Activated CD4-positive, CD25-positive, alpha-beta regulatory T cell treated with anti-CD3 and anti-CD28 coated beads, Interleukin-2, amount 50 U/mL, for 16 hours (primary cell): Measurements from ENCODE around the gene SOAT2.
A peak's percentile ranks its signal among the peaks of the same experiment; 100 is the strongest.
"Not testable (repeated sequence)": the region's sequence is repeated elsewhere in the genome, so short reads cannot be mapped to it uniquely, and the experiment has no call there.

Experiments used
- DNase-seq: peaks from one replicate; pipeline ENCODE4 v3.0.0-alpha.2; 2020; ENCODE audit warnings: low read depth, low spot score

Gene SOAT2

GRCh38 chr12:53079226-53080117, 23.8 kb upstream of the SOAT2 start, which contains the start of gene SPRYD3:
SPRYD3 (minus strand) TSS chr12:53079390; CDS start chr12:53079333, 57 bp downstream.
- DNase-seq = peak; percentile 93

GRCh38 chr12:53082637-53083175, 20.6 kb upstream of the SOAT2 start:
- no peak for DNase-seq

GRCh38 chr12:53086361-53086760, 16.9 kb upstream of the SOAT2 start:
- DNase-seq = no peak

- no peak for DNase-seq
Measured at GRCh38 chr12:53090105-53090504, 13.2 kb upstream of the SOAT2 start.

- DNase-seq = no peak
Measured at GRCh38 chr12:53090554-53090953, 12.7 kb upstream of the SOAT2 start.

- DNase-seq = no peak
Measured at GRCh38 chr12:53091756-53092155, 11.5 kb upstream of the SOAT2 start.

- DNase-seq = no peak
Measured at GRCh38 chr12:53093777-53094393, 9.4 kb upstream of the SOAT2 start.

GRCh38 chr12:53094394-53094787, 8.9 kb upstream of the SOAT2 start:
- no peak for DNase-seq

- DNase-seq = not testable (repeated sequence)
Measured at GRCh38 chr12:53094796-53095595, 8.3 kb upstream of the SOAT2 start.

DNA sequence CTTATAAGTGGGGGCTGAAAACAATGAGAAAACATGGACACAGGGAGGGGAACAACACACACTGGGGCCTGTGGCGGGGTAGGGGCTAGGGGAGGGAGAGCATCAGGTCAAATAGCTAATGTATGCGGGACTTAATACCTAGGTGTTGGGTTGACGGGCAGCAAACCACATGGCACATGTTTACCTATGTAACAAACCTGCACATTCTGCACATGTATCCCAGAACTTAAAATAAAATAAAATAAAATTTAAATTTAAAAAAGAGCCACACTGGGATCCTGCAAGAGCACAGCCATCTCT, 7.7 kb upstream of the SOAT2 start:
- not testable (repeated sequence) for DNase-seq

DNA sequence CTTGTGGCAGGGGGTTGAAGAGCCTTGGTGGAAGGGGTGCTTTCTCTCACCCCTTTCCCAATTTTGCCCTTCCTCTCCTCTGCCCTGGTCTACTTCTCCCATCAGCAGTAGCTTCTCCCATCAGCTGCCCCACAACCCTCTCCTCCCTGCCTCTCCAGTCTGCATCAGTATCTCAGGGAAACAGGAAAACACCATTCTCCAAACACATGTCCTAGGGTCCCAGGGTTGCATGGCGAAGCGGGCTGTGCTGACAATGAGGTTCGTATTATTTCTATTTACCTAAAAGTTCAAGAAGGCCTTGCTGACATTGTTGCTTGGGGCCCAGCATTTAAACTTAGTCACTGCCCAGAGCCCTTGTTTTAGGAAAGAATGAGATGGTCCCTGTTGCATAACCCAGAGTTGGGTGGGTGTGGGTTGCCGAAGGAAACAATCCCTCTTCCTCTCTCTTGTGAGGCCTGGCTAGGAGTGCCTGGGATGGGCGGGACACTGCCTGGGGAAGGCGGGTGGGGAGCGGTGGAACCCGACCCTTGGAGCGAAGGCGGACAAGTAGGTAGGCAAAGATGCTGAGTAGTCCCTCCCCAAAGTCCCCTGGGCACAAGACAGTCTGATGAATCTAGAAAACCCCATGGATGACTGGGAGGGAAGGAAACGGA, 7.1 kb upstream of the SOAT2 start:
- no peak for DNase-seq

DNA sequence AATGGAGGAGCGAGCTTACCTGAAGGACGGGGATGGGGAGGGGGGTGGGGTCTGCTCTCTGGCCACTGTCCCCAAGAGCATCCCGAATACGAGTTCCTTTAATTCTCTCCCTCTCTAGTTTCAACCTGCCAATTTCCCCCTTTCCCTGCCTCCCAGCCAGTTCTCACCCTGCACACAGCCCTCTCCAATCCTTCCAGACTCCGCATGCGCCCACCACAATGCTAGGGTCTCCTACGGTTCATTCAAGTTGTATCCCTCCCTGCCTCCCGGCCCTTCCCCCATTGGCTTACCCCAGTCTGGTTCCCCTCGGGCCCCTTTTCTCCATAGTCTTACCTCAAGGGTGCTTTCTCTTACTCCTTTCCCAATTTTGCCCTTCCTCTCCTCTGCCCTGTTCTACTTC, 6.5 kb upstream of the SOAT2 start:
- no peak for DNase-seq

GRCh38 chr12:53097207-53097563, 6.1 kb upstream of the SOAT2 start:
- DNase-seq = no peak

DNA sequence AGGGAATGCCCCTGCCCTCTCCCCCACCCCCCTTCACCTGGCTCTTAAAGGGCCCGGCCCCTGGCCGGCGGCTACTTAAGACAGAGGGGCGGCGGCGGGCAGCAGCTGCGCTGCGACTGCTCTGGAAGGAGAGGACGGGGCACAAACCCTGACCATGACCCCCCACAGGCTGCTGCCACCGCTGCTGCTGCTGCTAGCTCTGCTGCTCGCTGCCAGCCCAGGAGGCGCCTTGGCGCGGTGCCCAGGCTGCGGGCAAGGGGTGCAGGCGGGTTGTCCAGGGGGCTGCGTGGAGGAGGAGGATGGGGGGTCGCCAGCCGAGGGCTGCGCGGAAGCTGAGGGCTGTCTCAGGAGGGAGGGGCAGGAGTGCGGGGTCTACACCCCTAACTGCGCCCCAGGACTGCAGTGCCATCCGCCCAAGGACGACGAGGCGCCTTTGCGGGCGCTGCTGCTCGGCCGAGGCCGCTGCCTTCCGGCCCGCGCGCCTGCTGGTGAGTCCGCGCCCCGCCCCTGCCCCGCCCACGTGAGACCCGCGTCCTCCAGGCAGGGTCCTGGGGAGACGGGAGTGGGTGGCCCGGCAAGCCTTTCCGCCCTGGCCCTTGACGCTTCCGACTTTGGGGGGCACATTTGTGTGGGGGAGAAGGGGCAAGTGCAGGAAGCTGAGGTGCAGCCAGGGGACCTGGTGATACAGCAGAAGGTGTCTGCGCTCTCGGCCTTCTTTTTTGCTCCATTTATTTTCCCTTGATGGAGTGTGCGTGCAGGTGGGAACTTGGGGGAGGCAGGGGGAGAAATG, 5.5 kb upstream of the SOAT2 start, which contains the start of gene IGFBP6:
Gene IGFBP6 (plus strand): TSS at position 104 of the 790 bp plus-strand sequence. CDS start 51 bp downstream, at position 155.
- peak; percentile 21 for DNase-seq

GRCh38 chr12:53098354-53098981, 4.8 kb upstream of the SOAT2 start:
- DNase-seq = no peak

- DNase-seq = peak; percentile 73
Measured at GRCh38 chr12:53099071-53099882, 4.0 kb upstream of the SOAT2 start.

DNA sequence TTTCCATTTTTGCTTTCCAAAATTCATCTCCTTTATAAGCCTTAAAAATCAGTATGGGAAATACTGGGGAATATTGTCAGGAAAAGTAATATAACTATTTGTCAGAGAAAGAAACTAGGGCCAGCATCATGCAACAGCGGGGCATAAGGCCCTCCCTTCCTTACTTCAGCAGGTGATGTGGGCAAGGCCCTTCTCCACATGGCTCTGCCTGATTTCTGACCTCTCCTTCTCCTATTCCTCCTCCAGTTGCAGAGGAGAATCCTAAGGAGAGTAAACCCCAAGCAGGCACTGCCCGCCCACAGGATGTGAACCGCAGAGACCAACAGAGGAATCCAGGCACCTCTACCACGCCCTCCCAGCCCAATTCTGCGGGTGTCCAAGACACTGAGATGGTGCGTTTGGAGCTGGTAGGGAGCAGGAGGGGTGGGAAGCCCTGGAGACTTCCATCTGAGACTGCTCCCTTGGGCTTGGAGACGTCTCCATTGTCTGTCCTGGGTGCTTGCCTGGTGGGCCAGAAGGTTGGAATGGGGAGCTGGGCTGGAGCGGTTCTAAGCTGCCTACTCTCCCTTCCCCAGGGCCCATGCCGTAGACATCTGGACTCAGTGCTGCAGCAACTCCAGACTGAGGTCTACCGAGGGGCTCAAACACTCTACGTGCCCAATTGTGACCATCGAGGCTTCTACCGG, 2.7 kb upstream of the SOAT2 start:
- no peak for DNase-seq

DNA sequence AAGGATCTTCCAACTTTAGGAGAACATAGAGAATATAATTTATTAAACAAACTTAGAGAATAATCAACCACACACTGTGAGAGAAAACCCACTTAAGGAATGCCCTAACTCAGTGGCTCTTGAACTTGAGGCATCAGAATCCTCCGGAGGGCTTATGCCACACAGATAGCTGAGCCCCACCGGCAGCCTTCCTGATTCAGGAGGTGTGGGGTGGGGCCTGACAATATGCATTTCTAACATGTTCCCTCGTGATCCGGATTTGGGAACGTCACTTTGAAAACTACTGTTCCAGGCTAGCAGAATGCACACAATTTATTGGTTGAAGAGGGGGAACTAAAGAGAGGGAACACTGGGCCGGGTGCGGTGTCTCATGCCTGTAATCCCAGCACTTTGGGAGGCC, 2.0 kb upstream of the SOAT2 start:
- no peak for DNase-seq
